ENCODE data around the gene LYL1.

LYL1 gene

DNA sequence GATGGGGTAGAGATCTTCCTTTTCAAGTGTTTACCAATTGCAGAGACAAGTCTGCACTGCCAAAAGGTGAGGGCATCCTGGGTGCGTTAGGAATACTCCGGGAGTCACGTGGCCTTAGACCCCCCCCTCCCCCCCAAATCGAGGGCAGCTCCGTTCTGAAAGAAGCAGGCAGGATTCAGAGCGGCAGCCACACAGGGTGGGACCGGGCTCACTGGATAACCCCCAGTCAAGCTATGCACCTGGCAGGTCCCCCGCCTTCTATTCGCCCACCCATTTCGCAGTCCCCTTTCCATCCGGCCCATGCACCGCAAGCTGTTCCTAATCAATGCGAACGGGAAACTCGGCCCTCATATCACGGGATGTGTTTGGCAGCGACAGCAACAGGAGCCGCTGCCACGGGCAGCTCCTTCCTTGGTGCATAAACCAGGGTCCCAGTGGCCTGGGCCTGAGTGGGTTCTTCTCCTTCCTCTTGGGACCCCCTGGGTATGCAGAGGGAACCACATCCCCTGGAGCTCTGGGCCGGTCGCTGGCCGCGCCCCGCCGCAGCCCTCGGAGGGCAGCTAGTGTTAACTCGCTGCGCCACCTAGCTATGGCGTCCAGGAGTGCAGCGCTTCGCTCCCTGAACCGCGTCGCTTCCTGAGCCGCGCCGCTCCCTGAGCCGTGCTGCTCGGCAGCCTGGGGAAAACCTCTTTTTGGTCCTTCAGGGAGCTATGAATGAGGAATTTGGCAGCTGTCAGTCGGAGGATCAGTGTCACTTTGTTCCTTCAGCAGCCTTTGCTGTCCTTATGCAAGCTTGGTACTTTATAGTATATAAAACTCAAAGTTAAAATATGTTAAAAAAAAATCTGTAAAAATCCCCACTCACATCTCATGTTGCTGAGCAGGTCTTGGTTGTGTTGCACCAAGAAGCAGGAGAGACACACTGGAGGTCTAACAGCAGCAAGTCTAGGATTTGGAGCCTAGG lies 41.4 kb downstream of the LYL1 start:
- DNase-seq (ENCODE audit: insufficient read length, low spot score) (peak; percentile 94), FAIRE-seq (peak; percentile 98)
- no peak for TF ChIP-seq POU2F2 (IDR thresholded peaks at IDR 0.05; ENCODE audit: low read depth, low read length)

DNA sequence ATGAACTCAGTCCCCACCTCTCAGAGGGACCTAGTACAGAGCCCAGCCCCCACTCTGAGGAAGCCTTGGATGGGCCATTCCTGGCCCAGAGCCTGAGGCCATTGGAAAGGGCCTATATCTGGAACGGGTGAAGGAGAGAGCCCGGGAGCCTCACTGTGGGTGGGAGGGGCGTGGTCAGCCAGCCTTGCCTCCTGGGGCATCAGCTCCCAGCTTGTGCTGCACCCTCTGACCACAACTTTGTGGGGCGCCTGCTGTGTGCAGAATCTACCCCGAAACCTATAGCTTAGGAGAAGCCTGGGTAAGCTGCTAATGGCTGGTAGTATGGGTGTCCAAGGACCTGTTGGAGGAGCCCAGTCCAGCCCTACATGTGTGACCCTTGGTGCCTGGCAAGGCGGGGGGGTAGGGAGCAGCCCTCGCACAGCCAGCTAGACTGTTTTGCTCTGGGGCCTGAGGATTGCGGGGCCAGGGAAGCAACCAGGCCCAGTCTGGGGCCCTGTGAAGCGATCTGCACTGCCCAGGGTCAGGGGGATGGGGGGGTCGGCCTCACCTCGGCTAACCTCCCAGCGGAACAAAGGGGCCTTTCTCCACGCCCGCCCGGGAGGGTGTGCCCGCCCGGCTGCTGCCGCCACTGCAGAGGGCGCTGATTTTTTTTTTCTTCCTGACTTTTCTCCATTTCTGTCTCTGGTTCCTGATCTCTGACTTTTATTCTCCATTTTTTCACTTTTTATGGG lies 42.3 kb downstream of the LYL1 start:
- FAIRE-seq: no peak
- DNase-seq (ENCODE audit: insufficient read length, low spot score): no peak
- TF ChIP-seq POLR2A (IDR thresholded peaks at IDR 0.05; ENCODE audit: low read depth, low read length) (no peak), POLR2AphosphoS5 (IDR thresholded peaks at IDR 0.05; ENCODE audit: low read depth, low read length) (no peak)

DNA sequence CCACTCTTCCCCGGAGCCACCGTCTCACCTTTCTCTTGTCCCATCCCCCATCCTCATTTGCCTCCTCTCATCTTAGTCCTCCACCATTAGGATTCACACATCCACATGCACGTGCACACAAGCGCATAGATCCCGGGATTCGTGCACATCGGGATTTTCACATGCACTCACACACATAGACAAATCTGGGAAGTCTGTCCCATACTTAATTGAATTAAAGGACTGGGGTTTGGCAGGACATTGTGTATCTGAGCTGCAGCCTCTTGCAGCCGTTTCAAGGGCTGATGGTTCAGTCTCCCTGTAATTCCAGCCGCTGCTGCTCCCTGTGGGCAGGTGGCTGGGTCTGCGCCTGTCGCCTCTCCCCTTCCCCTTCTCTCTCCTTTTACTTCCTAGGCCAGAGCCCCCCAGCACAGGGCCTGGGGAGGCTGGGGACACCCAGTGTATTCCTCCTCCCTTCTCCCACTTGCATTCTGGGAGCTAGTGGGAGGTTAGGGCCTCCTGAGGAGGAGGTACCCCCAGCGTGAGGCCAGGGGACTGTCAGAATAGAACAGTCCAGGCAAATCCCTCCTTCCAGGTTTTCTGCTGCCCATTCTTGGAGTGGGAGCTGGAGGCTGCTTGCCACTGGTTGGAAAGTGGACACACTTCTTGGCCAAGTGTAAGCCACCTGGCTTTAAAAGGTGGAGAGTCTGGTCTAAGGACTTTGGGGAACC lies 43.6 kb downstream of the LYL1 start:
- DNase-seq (ENCODE audit: insufficient read length, low spot score) (no peak), FAIRE-seq (no peak)
- TF ChIP-seq PAX5 (IDR thresholded peaks at IDR 0.05; ENCODE audit: insufficient read depth, low read length, severe bottlenecking) (no peak), POU2F2 (IDR thresholded peaks at IDR 0.05; ENCODE audit: low read depth, low read length) (no peak), SPI1 (IDR thresholded peaks at IDR 0.05; ENCODE audit: low read depth, low read length) (no peak), TAF1 (IDR thresholded peaks at IDR 0.05; ENCODE audit: low read depth, low read length) (no peak), POLR2A (IDR thresholded peaks at IDR 0.05; ENCODE audit: low read depth, low read length) (no peak), POLR2AphosphoS5 (IDR thresholded peaks at IDR 0.05; ENCODE audit: low read depth, low read length) (no peak)

DNA sequence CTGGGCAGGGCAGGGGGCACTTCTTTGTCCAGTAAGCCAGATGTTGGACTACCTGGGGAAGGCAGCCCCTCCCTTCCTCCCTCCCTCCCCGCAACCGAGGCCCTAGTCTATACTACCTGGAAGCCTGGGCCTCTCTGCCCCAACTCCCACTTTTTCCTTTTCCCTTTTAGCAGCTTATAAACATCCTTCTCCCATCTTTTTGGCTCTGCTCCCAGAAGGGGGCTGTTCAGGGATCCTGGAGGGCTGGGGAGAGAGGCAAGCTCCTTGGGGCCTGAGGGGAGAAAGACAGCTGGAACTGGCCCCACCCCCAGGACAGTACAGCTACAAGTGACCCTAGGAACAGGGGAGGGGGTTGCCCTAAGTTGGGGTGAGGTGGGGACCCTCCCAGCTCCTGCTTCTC lies 44.9 kb downstream of the LYL1 start:
- DNase-seq (ENCODE audit: insufficient read length, low spot score) (no peak), FAIRE-seq (no peak)
- TF ChIP-seq SPI1 (IDR thresholded peaks at IDR 0.05; ENCODE audit: low read depth, low read length) (no peak), POLR2A (IDR thresholded peaks at IDR 0.05; ENCODE audit: low read depth, low read length) (no peak), PAX5 (IDR thresholded peaks at IDR 0.05; ENCODE audit: insufficient read depth, low read length, severe bottlenecking) (no peak), POU2F2 (IDR thresholded peaks at IDR 0.05; ENCODE audit: low read depth, low read length) (no peak), TAF1 (IDR thresholded peaks at IDR 0.05; ENCODE audit: low read depth, low read length) (no peak), POLR2AphosphoS5 (IDR thresholded peaks at IDR 0.05; ENCODE audit: low read depth, low read length) (no peak)

DNA sequence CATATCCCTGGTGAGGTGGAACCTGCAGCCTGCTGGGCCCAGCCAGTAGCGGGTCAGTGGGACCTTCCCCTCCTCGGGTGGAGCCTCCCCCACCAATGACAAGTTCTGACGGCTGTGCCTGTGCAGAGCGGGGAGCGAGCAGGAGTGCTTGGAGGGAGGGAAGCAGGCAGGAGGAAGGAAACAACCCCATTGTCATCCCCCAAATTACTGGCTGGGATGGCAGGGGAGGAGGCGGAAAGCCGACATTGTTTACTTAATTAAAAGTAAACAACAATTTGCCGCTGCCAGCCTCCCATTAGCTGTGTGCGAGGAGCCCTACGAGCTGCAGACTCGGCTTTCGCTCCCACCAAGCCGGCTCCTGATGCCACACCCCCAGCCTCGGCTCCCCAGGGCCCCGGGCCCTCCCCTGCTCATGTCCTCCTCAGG lies 45.5 kb downstream of the LYL1 start:
- DNase-seq (ENCODE audit: insufficient read length, low spot score) (no peak), FAIRE-seq (no peak)
- TF ChIP-seq POLR2A (IDR thresholded peaks at IDR 0.05; ENCODE audit: low read depth, low read length) (no peak), PAX5 (IDR thresholded peaks at IDR 0.05; ENCODE audit: insufficient read depth, low read length, severe bottlenecking) (no peak), POLR2AphosphoS5 (IDR thresholded peaks at IDR 0.05; ENCODE audit: low read depth, low read length) (no peak), TAF1 (IDR thresholded peaks at IDR 0.05; ENCODE audit: low read depth, low read length) (no peak), SPI1 (IDR thresholded peaks at IDR 0.05; ENCODE audit: low read depth, low read length) (no peak), POU2F2 (IDR thresholded peaks at IDR 0.05; ENCODE audit: low read depth, low read length) (no peak)

DNA sequence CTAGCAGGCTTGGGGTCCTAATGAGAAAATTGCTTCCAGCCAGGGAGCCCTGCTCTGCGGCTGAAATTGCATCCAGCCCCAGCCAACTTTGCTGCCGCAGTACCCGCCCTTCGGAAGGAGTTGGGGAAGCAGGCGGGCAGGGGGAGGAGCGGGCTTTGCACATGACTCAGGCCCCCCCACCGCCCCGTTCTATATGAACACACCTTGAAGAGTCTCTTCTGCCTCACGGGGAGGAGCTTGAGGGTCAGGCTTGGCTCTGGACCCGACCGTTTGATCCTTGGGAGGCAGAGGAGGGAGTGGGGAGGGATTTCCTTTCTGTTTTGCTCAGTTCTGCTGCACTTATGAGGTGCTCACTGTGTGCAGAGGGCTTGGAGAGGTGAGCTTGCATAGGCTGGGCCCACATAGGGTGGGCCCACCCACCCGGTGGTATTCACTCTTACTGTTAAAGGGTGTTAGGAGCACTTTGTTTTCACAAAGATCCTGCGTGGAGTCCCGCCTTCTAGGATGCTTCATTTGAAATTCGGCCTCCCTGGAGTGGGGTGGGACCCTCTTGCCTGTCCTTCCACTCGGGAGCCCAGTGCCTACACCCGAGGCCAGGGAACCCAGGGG lies 46.5 kb downstream of the LYL1 start:
- DNase-seq (ENCODE audit: insufficient read length, low spot score): no peak
- no peak for FAIRE-seq
- TF ChIP-seq PAX5 (IDR thresholded peaks at IDR 0.05; ENCODE audit: insufficient read depth, low read length, severe bottlenecking) (no peak), SPI1 (IDR thresholded peaks at IDR 0.05; ENCODE audit: low read depth, low read length) (no peak), POLR2A (IDR thresholded peaks at IDR 0.05; ENCODE audit: low read depth, low read length) (no peak), POLR2AphosphoS5 (IDR thresholded peaks at IDR 0.05; ENCODE audit: low read depth, low read length) (no peak), TAF1 (IDR thresholded peaks at IDR 0.05; ENCODE audit: low read depth, low read length) (no peak), POU2F2 (IDR thresholded peaks at IDR 0.05; ENCODE audit: low read depth, low read length) (no peak)

DNA sequence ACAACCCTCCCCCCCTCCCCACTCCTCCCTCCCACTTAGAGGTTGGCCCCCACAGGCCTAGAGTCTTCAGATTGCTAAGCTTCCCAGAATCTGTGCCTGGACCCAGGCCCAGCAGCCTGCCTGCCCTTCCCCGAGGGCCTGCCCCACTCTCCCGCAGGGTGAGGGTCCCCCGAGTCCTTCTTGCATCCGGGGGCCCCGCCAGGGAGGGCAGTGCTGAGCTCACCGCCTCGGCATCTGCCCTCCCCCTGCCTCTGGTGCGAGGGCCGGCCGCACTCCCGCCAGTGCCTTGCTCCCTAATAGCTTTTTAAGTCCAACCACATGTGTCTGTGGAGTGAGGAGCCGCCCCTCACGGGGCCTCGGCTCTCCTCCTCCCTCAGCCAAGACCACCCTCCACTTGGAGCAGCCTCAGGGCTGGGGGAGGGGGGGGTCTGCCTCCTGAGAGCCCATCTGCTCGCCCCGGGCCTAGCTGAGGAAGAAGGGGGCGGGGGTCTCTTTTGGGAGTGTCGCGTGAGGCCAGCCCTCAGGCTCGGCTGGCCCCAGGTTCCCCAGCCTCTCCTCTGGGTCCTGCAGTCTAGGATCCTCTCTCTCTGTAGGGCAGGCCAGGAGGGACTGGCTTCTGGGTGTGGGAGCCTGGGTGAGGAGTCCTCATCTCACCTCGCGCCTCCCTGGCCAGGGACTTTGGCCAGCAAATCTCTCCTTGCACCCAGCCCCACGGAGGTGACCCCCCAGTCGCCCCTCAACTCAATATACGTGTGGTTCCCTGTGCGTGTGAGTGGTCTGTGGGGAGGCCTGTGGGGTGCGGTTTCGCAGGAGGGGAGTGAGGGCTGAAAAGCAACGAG lies 47.2 kb downstream of the LYL1 start:
- DNase-seq (ENCODE audit: insufficient read length, low spot score) (no peak), FAIRE-seq (no peak)
- no peak for TF ChIP-seq POLR2AphosphoS5 (IDR thresholded peaks at IDR 0.05; ENCODE audit: low read depth, low read length)
- TF ChIP-seq TAF1 (IDR thresholded peaks at IDR 0.05; ENCODE audit: low read depth, low read length): no peak
- TF ChIP-seq POU2F2 (IDR thresholded peaks at IDR 0.05; ENCODE audit: low read depth, low read length): no peak
- TF ChIP-seq PAX5 (IDR thresholded peaks at IDR 0.05; ENCODE audit: insufficient read depth, low read length, severe bottlenecking): no peak
- TF ChIP-seq POLR2A (IDR thresholded peaks at IDR 0.05; ENCODE audit: low read depth, low read length): no peak
- TF ChIP-seq SPI1 (IDR thresholded peaks at IDR 0.05; ENCODE audit: low read depth, low read length): no peak

DNA sequence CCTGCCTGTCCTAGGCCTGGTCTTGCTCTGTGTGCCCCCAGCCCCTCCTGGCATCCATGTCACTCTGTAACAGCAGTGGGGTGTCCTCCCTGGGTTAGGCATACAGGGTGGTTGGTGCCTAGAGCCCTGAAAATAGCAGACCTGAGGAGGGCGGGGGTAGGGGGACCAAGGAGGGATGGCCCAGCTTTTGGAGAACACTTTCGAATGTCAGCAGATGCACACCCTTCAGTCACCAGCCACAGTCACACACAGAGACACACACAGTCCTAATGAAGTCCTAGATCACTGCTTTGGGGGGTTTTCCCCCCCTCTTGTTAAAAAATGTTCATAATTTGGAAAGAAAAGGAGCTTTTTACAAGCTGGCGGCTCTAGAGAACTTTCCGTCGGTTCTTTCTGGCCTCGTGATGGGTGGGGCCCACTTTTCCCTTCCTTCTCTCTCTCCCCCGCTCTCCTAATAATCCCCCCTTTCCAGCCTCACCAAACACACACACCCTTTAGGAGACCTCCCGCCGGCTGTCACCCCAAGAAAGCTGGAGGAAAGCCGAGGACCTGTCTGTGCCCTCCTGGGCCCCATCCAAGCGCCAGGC lies 47.9 kb downstream of the LYL1 start:
- TF ChIP-seq POU2F2 (IDR thresholded peaks at IDR 0.05; ENCODE audit: low read depth, low read length) (no peak), SPI1 (IDR thresholded peaks at IDR 0.05; ENCODE audit: low read depth, low read length) (no peak), TAF1 (IDR thresholded peaks at IDR 0.05; ENCODE audit: low read depth, low read length) (no peak), POLR2AphosphoS5 (IDR thresholded peaks at IDR 0.05; ENCODE audit: low read depth, low read length) (no peak), PAX5 (IDR thresholded peaks at IDR 0.05; ENCODE audit: insufficient read depth, low read length, severe bottlenecking) (no peak), POLR2A (IDR thresholded peaks at IDR 0.05; ENCODE audit: low read depth, low read length) (no peak)
- FAIRE-seq (no peak), DNase-seq (ENCODE audit: insufficient read length, low spot score) (no peak)

All from GM12891 (cell line).